Kidney glomerular epithelial cell (primary cell): Measurements from ENCODE around the gene ECI1.
"Not testable (repeated sequence)": the region's sequence is repeated elsewhere in the genome, so short reads cannot be mapped to it uniquely, and the experiment has no call there.

Experiments used
- DNase-seq: peaks from one replicate; lab custom pipeline; 2025; lab: John Stamatoyannopoulos, UW

Gene ECI1

GRCh38 chr16:2278956-2279800 is 27.8 kb upstream of the ECI1 start:
- DNase-seq, result no peak

GRCh38 chr16:2278272-2278608 is 26.9 kb upstream of the ECI1 start:
- DNase-seq, result no peak

GRCh38 chr16:2277466-2278271 is 26.3 kb upstream of the ECI1 start:
- no peak for DNase-seq

- no peak for DNase-seq
Observed at GRCh38 chr16:2276368-2277195, 25.2 kb upstream of the ECI1 start.

- DNase-seq, result no peak
Observed at GRCh38 chr16:2275476-2276367, 24.3 kb upstream of the ECI1 start.

- DNase-seq, result no peak
Observed at GRCh38 chr16:2273931-2274330, 22.5 kb upstream of the ECI1 start.

- DNase-seq, result no peak
Observed at GRCh38 chr16:2273484-2273883, 22.1 kb upstream of the ECI1 start.

GRCh38 chr16:2271848-2272461 is 20.6 kb upstream of the ECI1 start:
- DNase-seq, result no peak

GRCh38 chr16:2270588-2271470 is 19.4 kb upstream of the ECI1 start:
- DNase-seq, result no peak

GRCh38 chr16:2270070-2270462 is 18.7 kb upstream of the ECI1 start:
- no peak for DNase-seq

- DNase-seq, result peak; percentile 91
Observed at GRCh38 chr16:2267913-2268666, 16.7 kb upstream of the ECI1 start, which contains the start of gene RNPS1. Gene RNPS1, minus strand, starts transcription at chr16:2268126. Its CDS starts 3,483 bp downstream, at chr16:2264643.

- peak; percentile 77 for DNase-seq
Observed at GRCh38 chr16:2267505-2267912, 16.1 kb upstream of the ECI1 start.

- not testable (repeated sequence) for DNase-seq
Observed at GRCh38 chr16:2266887-2267286, 15.5 kb upstream of the ECI1 start.

- DNase-seq, result not testable (repeated sequence)
Observed at GRCh38 chr16:2263026-2263425, 11.6 kb upstream of the ECI1 start.

- no peak for DNase-seq
Observed at GRCh38 chr16:2260250-2260649, 8.9 kb upstream of the ECI1 start.

- DNase-seq, result not testable (repeated sequence)
Observed at GRCh38 chr16:2258530-2258929, 7.1 kb upstream of the ECI1 start.

GRCh38 chr16:2257726-2258125 is 6.3 kb upstream of the ECI1 start:
- DNase-seq, result no peak

GRCh38 chr16:2256531-2257140 is 5.2 kb upstream of the ECI1 start:
- DNase-seq, result no peak

GRCh38 chr16:2253293-2253692 is 1.9 kb upstream of the ECI1 start:
- DNase-seq, result no peak
